ENCODE measurements around the gene SDE2.
"Not testable (repeated sequence)": the region's sequence is repeated elsewhere in the genome, so short reads cannot be mapped to it uniquely, and the experiment has no call there.

- TF ChIP-seq POLR2A, CTCF, POLR2AphosphoS5 (IDR thresholded peaks at IDR 0.05): not testable (repeated sequence)
Measured at GRCh38 chr1:225970592-225971157, 28.5 kb downstream of the SDE2 start.
